Measurements from ENCODE around the gene AGO1. TPM values are rescaled to one million over a fixed set of nuclear protein-coding genes. Genes with fewer than 3 reads are reported as not detected.

The AGO1 gene
- total RNA-seq, 1 experiment from 2014 or later: 81.8 TPM

- no peak for TF ChIP-seq IRF2 (CRISPR knock-in tag; IDR thresholded peaks at IDR 0.05; ENCODE audit: borderline replicate concordance, low read depth)
- no peak for TF ChIP-seq PREB (CRISPR knock-in tag; IDR thresholded peaks at IDR 0.05; ENCODE audit: borderline replicate concordance)
- TF ChIP-seq GTF2I (CRISPR knock-in tag; conservative IDR thresholded peaks at IDR 0.05): no peak
- no peak for TF ChIP-seq KAT7 (CRISPR knock-in tag; IDR thresholded peaks at IDR 0.05; ENCODE audit: borderline replicate concordance)
- no peak for TF ChIP-seq ZNF232 (CRISPR knock-in tag; IDR thresholded peaks at IDR 0.05)
- no peak for TF ChIP-seq TEAD1 (CRISPR knock-in tag; IDR thresholded peaks at IDR 0.05)
- TF ChIP-seq ZNF416 (CRISPR knock-in tag; IDR thresholded peaks at IDR 0.05): no peak
- no peak for TF ChIP-seq NFYB (CRISPR knock-in tag; conservative IDR thresholded peaks at IDR 0.05; ENCODE audit: low read depth)
- no peak for TF ChIP-seq E2F4 (CRISPR knock-in tag; IDR thresholded peaks at IDR 0.05; ENCODE audit: borderline replicate concordance, low read depth)
- TF ChIP-seq RELA (CRISPR knock-in tag; IDR thresholded peaks at IDR 0.05; ENCODE audit: borderline replicate concordance): no peak
- no peak for TF ChIP-seq CBFB (CRISPR knock-in tag; IDR thresholded peaks at IDR 0.05; ENCODE audit: low read depth)
- no peak for TF ChIP-seq MLX (CRISPR knock-in tag; IDR thresholded peaks at IDR 0.05)
- no peak for TF ChIP-seq ATF6 (CRISPR knock-in tag; IDR thresholded peaks at IDR 0.05)
- TF ChIP-seq SMAD4 (CRISPR knock-in tag; IDR thresholded peaks at IDR 0.05): no peak
- no peak for TF ChIP-seq NFE2L1 (CRISPR knock-in tag; IDR thresholded peaks at IDR 0.05)
- TF ChIP-seq RORB (CRISPR knock-in tag; IDR thresholded peaks at IDR 0.05): no peak
- Mint-ChIP-seq H3K9me3 (no peaks in the 10 kb centered on the region), H3K36me3 (peaks cover 7% of the 10 kb centered on the region), H3K4me1 (peaks cover 14% of the 10 kb centered on the region), H3K4me3 (no peak overlapping the region), H3K27ac (no peak overlapping the region; the same call in 1 of the 2 replicates), H3K27me3 (ENCODE audit: low read depth) (no peaks in the 10 kb centered on the region)
- ChIA-PET CTCF (no interaction called here), POLR2A (no interaction called here)
- ATAC-seq (no peak), DNase-seq (ENCODE audit: low spot score) (no peak)
Measured at GRCh38 chr1:35925741-35926140, 42.7 kb downstream of the AGO1 start.

GRCh38 chr1:35927472-35927871 lies 44.5 kb downstream of the AGO1 start:
- ChIA-PET POLR2A (no interaction called here), CTCF (interaction anchor here (1.1 kb wide), 1 partner anchor 44 kb away, joined by 4 read pairs; the partner anchor contains the start of gene AGO1)

More at GRCh38 chr1:35927472-35927871, 44.5 kb downstream of the AGO1 start:
- DNase-seq (ENCODE audit: low spot score) (no peak), ATAC-seq (no peak)
- Mint-ChIP-seq H3K27ac (no peak overlapping the region), H3K4me1 (peaks cover 22% of the 10 kb centered on the region), H3K9me3 (no peaks in the 10 kb centered on the region), H3K4me3 (no peak overlapping the region), H3K36me3 (peaks cover 2% of the 10 kb centered on the region; the same call in 1 of the 2 replicates), H3K27me3 (ENCODE audit: low read depth) (no peaks in the 10 kb centered on the region)
- TF ChIP-seq CREM (CRISPR knock-in tag; IDR thresholded peaks at IDR 0.05): no peak
- TF ChIP-seq ZNF512 (CRISPR knock-in tag; IDR thresholded peaks at IDR 0.05; ENCODE audit: borderline replicate concordance): no peak
- TF ChIP-seq PRRX2 (CRISPR knock-in tag; IDR thresholded peaks at IDR 0.05): no peak
- no peak for TF ChIP-seq ZNF281 (CRISPR knock-in tag; IDR thresholded peaks at IDR 0.05)
